Ovary (tissue), 3 donors: ENCODE measurements around the gene TBC1D8B.

ENCODE experiments used
- CTCF ChIP-seq, 3 donors: fragments of 450-650 bp in 2 of 3; fragments of 200-600 bp in 1 of 3; IDR thresholded peaks; one replicate each; pipeline versions ENCODE4 v1.5.1 to v1.8.0; 2016 to 2022; ENCODE audit warnings: antibody characterized with exemption in 3 of 3, mild to moderate bottlenecking in 1 of 3
- POLR2A ChIP-seq: fragments of 450-650 bp; IDR thresholded peaks from one replicate; pipeline ENCODE4 v1.6.1; 2017; ENCODE audit warnings: antibody characterized with exemption, mild to moderate bottlenecking, moderate library complexity
- donor health status: DM: no; HTN: no; CAD: no.

- TF ChIP-seq CTCF (IDR thresholded peaks at IDR 0.05): no peak
- TF ChIP-seq POLR2A: no peak
Observed at GRCh38 chrX:106894978-106895452, 92.5 kb downstream of the TBC1D8B start.
